GM18909 (cell line): ENCODE data around the gene ZNF791.
"Not testable (repeated sequence)": the region's sequence is repeated elsewhere in the genome, so short reads cannot be mapped to it uniquely, and the experiment has no call there.

Source experiments
- ATAC-seq: cut with Tn5 transposase; IDR thresholded peaks from one replicate; pipeline ENCODE4 v1.9.1; 2021; ENCODE audit warnings: mild to moderate bottlenecking; ENCODE audit not compliant: unreplicated experiment, poor library complexity

ZNF791 gene

GRCh38 chr19:12665671-12666264 is 55.0 kb downstream of the ZNF791 start:
- ATAC-seq: no peak

- ATAC-seq: peak; percentile 41
Observed at GRCh38 chr19:12666265-12667048, 55.7 kb downstream of the ZNF791 start, which contains the start of the genes MAN2B1 and WDR83. TSS of gene MAN2B1 (minus strand) at chr19:12666742. CDS start at chr19:12666701, 41 bp downstream. TSS of gene WDR83 (plus strand) at chr19:12666807. CDS start at chr19:12669791, 2,984 bp downstream.

- no peak for ATAC-seq
Observed at GRCh38 chr19:12667731-12668302, 57.1 kb downstream of the ZNF791 start.

GRCh38 chr19:12668346-12668745 is 57.6 kb downstream of the ZNF791 start:
- ATAC-seq: no peak

GRCh38 chr19:12668932-12669269 is 58.2 kb downstream of the ZNF791 start:
- ATAC-seq: no peak

- ATAC-seq: no peak
Observed at GRCh38 chr19:12669270-12670158, 58.8 kb downstream of the ZNF791 start.

GRCh38 chr19:12670159-12670928 is 59.6 kb downstream of the ZNF791 start:
- no peak for ATAC-seq

- ATAC-seq: no peak
Observed at GRCh38 chr19:12672744-12673143, 62.0 kb downstream of the ZNF791 start.

- ATAC-seq: no peak
Observed at GRCh38 chr19:12675399-12675798, 64.7 kb downstream of the ZNF791 start.

GRCh38 chr19:12675940-12676339 is 65.2 kb downstream of the ZNF791 start:
- no peak for ATAC-seq

GRCh38 chr19:12676384-12676792 is 65.7 kb downstream of the ZNF791 start:
- ATAC-seq: no peak

GRCh38 chr19:12676928-12677327 is 66.2 kb downstream of the ZNF791 start:
- no peak for ATAC-seq

- ATAC-seq: not testable (repeated sequence)
Observed at GRCh38 chr19:12678039-12678438, 67.3 kb downstream of the ZNF791 start.

GRCh38 chr19:12680034-12680433 is 69.3 kb downstream of the ZNF791 start:
- ATAC-seq: no peak

- peak; percentile 73 for ATAC-seq
Observed at GRCh38 chr19:12681074-12681987, 70.6 kb downstream of the ZNF791 start, which contains the start of gene DHPS. TSS of gene DHPS (minus strand) at chr19:12681880. CDS start at chr19:12681766, 114 bp downstream.
